ENCODE measurements around the gene KLK14. TPM values are rescaled to one million over a fixed set of nuclear protein-coding genes. Genes with fewer than 3 reads are reported as not detected.

The KLK14 gene
- total RNA-seq, 2 experiments from 2014 or later = 0.84 TPM; not detected in 1

DNA sequence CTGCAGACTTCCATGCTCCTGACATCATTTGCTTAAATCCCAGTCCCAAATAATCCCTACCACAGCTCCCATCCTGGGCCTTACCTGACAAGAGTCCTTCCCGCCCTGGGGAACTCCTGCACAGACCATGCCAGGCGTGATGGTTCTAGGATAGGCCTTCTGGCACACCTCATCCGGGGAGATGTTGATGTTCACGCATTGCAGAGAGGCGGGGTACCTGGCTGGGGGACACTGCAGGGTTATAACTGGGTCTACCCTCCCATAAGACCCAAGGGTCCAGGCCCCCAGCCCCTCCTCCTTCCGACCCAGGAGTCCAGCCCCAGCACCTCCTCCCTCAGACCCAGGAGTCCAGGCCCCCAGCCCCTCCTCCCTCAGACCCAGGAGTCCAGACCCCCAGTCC, 4.0 kb downstream of the KLK14 start:
- intact Hi-C loops (cut with micrococcal nuclease; ENCODE audit: unreplicated experiment) = no loop called here
- no peaks in the 10 kb centered on the region for H3K4me1 ChIP-seq (ENCODE audit: insufficient read depth, low read length, poor library complexity, severe bottlenecking)
- H3K9me3 ChIP-seq (ENCODE audit: low read length) = 0 out of 2 replicates have a peak, but pooled peaks cover 7% of the 10 kb centered on the region
- no peaks in the 10 kb centered on the region for H4K20me1 ChIP-seq (ENCODE audit: insufficient read depth, low read length)
- DNase-seq (ENCODE audit: low spot score) = no peak
- POLR2A ChIA-PET = no interaction called here
- H2AFZ ChIP-seq (ENCODE audit: low read length) = no peak overlapping the region
- no peaks in the 10 kb centered on the region for H3K9me2 ChIP-seq (ENCODE audit: insufficient read depth, low read length)
- no peak overlapping the region for H3K4me3 ChIP-seq (ENCODE audit: low read depth, low read length, poor library complexity, severe bottlenecking)
- H3K4me2 ChIP-seq (ENCODE audit: low read length) = no peak overlapping the region
- CTCF ChIA-PET (ENCODE audit: unreplicated experiment) = no interaction called here
- TF ChIP-seq, protein P1, sequence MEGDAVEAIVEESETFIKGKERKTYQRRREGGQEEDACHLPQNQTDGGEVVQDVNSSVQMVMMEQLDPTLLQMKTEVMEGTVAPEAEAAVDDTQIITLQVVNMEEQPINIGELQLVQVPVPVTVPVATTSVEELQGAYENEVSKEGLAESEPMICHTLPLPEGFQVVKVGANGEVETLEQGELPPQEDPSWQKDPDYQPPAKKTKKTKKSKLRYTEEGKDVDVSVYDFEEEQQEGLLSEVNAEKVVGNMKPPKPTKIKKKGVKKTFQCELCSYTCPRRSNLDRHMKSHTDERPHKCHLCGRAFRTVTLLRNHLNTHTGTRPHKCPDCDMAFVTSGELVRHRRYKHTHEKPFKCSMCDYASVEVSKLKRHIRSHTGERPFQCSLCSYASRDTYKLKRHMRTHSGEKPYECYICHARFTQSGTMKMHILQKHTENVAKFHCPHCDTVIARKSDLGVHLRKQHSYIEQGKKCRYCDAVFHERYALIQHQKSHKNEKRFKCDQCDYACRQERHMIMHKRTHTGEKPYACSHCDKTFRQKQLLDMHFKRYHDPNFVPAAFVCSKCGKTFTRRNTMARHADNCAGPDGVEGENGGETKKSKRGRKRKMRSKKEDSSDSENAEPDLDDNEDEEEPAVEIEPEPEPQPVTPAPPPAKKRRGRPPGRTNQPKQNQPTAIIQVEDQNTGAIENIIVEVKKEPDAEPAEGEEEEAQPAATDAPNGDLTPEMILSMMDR (conservative IDR thresholded peaks at IDR 0.05; ENCODE audit: low read length) = no peak
- TF ChIP-seq EZH2phosphoT487 (IDR thresholded peaks at IDR 0.05; ENCODE audit: borderline replicate concordance, low read depth, low read length) = no peak
- no TSS peak for BruUV-seq (replicated peaks)
- H3K27ac ChIP-seq (ENCODE audit: low read depth, low read length, poor library complexity, severe bottlenecking) = no peak overlapping the region
- H3K79me2 ChIP-seq (ENCODE audit: insufficient read depth, low read depth, low read length) = no peaks in the 10 kb centered on the region
- no peaks in the 10 kb centered on the region for H3K36me3 ChIP-seq (ENCODE audit: insufficient read depth, low read length)

DNA sequence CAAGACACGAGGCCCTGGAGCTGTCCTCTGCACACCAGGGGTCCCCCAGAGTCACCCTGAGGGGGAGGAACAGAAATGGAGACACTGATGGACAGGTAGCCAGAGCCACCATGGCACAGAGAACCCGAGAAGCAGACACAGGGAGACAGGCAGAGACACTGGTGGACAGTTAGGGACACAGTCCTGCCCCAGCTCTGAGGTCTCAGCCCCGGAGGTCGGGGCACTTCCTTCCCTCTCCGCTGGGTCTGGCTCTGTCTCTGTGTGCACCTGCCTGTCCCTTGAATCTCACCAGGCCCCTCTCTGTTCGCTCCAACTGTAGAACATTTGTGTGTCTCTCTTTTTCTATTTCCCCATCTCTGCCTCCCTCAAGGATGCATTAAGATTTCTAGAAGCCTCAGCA, 4.6 kb downstream of the KLK14 start:
- ChIA-PET CTCF (ENCODE audit: unreplicated experiment) (no interaction called here), POLR2A (no interaction called here)
- Histone ChIP-seq H4K20me1 (ENCODE audit: insufficient read depth, low read length) (no peaks in the 10 kb centered on the region), H3K4me1 (ENCODE audit: insufficient read depth, low read length, poor library complexity, severe bottlenecking) (no peaks in the 10 kb centered on the region), H3K4me3 (ENCODE audit: low read depth, low read length, poor library complexity, severe bottlenecking) (no peak overlapping the region), H3K27ac (ENCODE audit: low read depth, low read length, poor library complexity, severe bottlenecking) (no peak overlapping the region), H3K36me3 (ENCODE audit: insufficient read depth, low read length) (no peaks in the 10 kb centered on the region), H3K79me2 (ENCODE audit: insufficient read depth, low read depth, low read length) (no peaks in the 10 kb centered on the region), H2AFZ (ENCODE audit: low read length) (no peak overlapping the region), H3K9me3 (ENCODE audit: low read length) (0 out of 2 replicates have a peak, but pooled peaks cover 13% of the 10 kb centered on the region), H3K9me2 (ENCODE audit: insufficient read depth, low read length) (no peaks in the 10 kb centered on the region), H3K4me2 (ENCODE audit: low read length) (no peak overlapping the region)
- BruUV-seq (replicated peaks) = no TSS peak
- no peak for DNase-seq (ENCODE audit: low spot score)
- TF ChIP-seq, protein P1 (conservative IDR thresholded peaks at IDR 0.05; ENCODE audit: low read length) = no peak
- no peak for TF ChIP-seq EZH2phosphoT487 (IDR thresholded peaks at IDR 0.05; ENCODE audit: borderline replicate concordance, low read depth, low read length)
- intact Hi-C loops (cut with micrococcal nuclease; ENCODE audit: unreplicated experiment) = no loop called here

DNA sequence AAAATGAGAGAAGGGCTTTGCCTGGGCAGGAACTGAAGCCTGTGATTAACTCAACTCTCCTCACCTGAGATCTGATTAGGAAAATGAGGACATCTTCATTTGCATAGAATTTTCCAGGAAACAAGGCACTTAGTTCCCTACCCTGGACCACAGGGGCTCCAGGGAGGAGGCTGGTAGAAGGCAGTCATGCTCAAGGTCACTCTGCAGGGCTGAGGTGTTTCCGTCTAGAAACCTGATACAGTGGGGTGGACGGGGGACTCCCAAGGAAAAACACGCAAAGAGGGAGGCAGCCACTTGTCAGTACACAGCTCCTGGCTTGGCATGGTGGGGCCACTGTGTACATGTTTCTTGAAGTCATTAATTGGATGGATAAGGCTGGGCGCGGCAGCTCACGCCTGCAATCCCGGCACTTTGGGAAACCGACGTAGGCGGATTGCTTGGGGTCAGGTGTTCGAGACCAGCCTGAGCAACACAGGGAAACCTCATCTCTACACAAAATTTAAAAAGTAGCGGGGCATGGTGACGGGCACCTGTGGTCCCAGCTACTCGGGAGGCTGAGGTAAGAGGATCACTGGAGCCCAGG, 6.0 kb downstream of the KLK14 start:
- intact Hi-C loops (cut with micrococcal nuclease; ENCODE audit: unreplicated experiment) = no loop called here
- no peak overlapping the region for H3K27ac ChIP-seq (ENCODE audit: low read depth, low read length, poor library complexity, severe bottlenecking)
- CTCF ChIA-PET (ENCODE audit: unreplicated experiment) = no interaction called here
- no peak overlapping the region for H3K4me2 ChIP-seq (ENCODE audit: low read length)
- H2AFZ ChIP-seq (ENCODE audit: low read length) = no peak overlapping the region
- DNase-seq (ENCODE audit: low spot score) = no peak
- TF ChIP-seq, protein P1 (conservative IDR thresholded peaks at IDR 0.05; ENCODE audit: low read length) = no peak
- TF ChIP-seq EZH2phosphoT487 (IDR thresholded peaks at IDR 0.05; ENCODE audit: borderline replicate concordance, low read depth, low read length) = no peak
- no peaks in the 10 kb centered on the region for H3K4me1 ChIP-seq (ENCODE audit: insufficient read depth, low read length, poor library complexity, severe bottlenecking)
- H3K9me3 ChIP-seq (ENCODE audit: low read length) = 0 out of 2 replicates have a peak, but pooled peaks cover 13% of the 10 kb centered on the region
- no peaks in the 10 kb centered on the region for H3K79me2 ChIP-seq (ENCODE audit: insufficient read depth, low read depth, low read length)
- no TSS peak for BruUV-seq (replicated peaks)
- H4K20me1 ChIP-seq (ENCODE audit: insufficient read depth, low read length) = no peaks in the 10 kb centered on the region
- H3K4me3 ChIP-seq (ENCODE audit: low read depth, low read length, poor library complexity, severe bottlenecking) = no peak overlapping the region
- POLR2A ChIA-PET = no interaction called here
- no peaks in the 10 kb centered on the region for H3K9me2 ChIP-seq (ENCODE audit: insufficient read depth, low read length)
- H3K36me3 ChIP-seq (ENCODE audit: insufficient read depth, low read length) = no peaks in the 10 kb centered on the region

Data from OCI-LY7 (cell line).